IMR-90 (cell line): ENCODE measurements around the gene TUBG2. TPM values are rescaled to one million over a fixed set of nuclear protein-coding genes. Genes with fewer than 3 reads are reported as not detected.

Source experiments
- ATAC-seq: fragments of 200-7000 bp; cut with Tn5 transposase; 2 replicates; pipeline ENCODE4 v1.9.1; 2020; ENCODE audit warnings: low read depth, mild to moderate bottlenecking, moderate library complexity
- BruUV-seq: library from RNA; stranded (reverse); fragments of 400-500 nt; replicated peaks from 2 replicates; lab custom pipeline; 2021; lab: Mats Ljungman, UMichigan
- CTCF ChIA-PET: fragments of 300-600 bp; formaldehyde crosslinking; extraction: SDS; loops from one replicate; lab custom pipeline; 2021; ENCODE audit warnings: antibody characterized with exemption; lab: Yijun Ruan, JAX
- POLR2A ChIA-PET: fragments of 300-600 bp; sonication (Branson Sonifier 250); formaldehyde crosslinking; loops from one replicate; lab custom pipeline; 2022; ENCODE audit warnings: antibody characterized with exemption; ENCODE audit not compliant: unreplicated experiment; lab: Charles Lee
- DNase-seq: peaks from one replicate; pipeline ENCODE4 v3.0.0; 2013
- H2AFZ ChIP-seq: replicated peaks from 2 replicates; pipeline ENCODE3; 2013; ENCODE audit warnings: low read length, mild to moderate bottlenecking; ENCODE audit not compliant: poor library complexity
- H2AK5ac ChIP-seq: 2 replicates; pipeline ENCODE4 v1.6.1; 2013; ENCODE audit warnings: low read depth, low read length, inconsistent platforms
- H2AK9ac ChIP-seq: replicated peaks from 2 replicates; pipeline ENCODE3; 2013; ENCODE audit warnings: mild to moderate bottlenecking, low read depth, low read length, moderate library complexity; ENCODE audit not compliant: poor library complexity
- H2BK120ac ChIP-seq: 2 replicates; pipeline ENCODE4 v1.6.1; 2013; ENCODE audit warnings: low read depth, low read length, inconsistent platforms
- H2BK15ac ChIP-seq: 3 replicates; pipeline ENCODE4 v1.6.1; 2013; ENCODE audit warnings: low read depth, low read length, inconsistent platforms
- H2BK20ac ChIP-seq: 2 replicates; pipeline ENCODE4 v1.6.1; 2013; ENCODE audit warnings: low read depth, mild to moderate bottlenecking, inconsistent platforms, low read length, moderate library complexity
- H2BK5ac ChIP-seq: 2 replicates; pipeline ENCODE4 v1.6.1; 2013; ENCODE audit warnings: mild to moderate bottlenecking, low read depth, low read length, inconsistent platforms; ENCODE audit not compliant: poor library complexity, severe bottlenecking
- H3K14ac ChIP-seq: replicated peaks from 2 replicates; pipeline ENCODE4 v1.6.1; 2013; ENCODE audit warnings: low read depth, low read length, inconsistent platforms
- H3K18ac ChIP-seq: 2 replicates; pipeline ENCODE4 v1.6.1; 2013; ENCODE audit warnings: low read depth, low read length, control low read depth
- H3K23ac ChIP-seq: 2 replicates; pipeline ENCODE4 v1.6.1; 2013; ENCODE audit warnings: low read depth, low read length, inconsistent platforms
- H3K27ac ChIP-seq: 2 replicates; pipeline ENCODE4 v1.5.1; 2013; ENCODE audit warnings: mild to moderate bottlenecking, control low read depth, low read length; ENCODE audit not compliant: insufficient read depth
- H3K27me3 ChIP-seq: 2 replicates; pipeline ENCODE4 v1.6.1; 2013; ENCODE audit warnings: low read length; ENCODE audit not compliant: control insufficient read depth, insufficient read depth
- H3K36me3 ChIP-seq: 2 replicates; pipeline ENCODE4 v1.6.1; 2013; ENCODE audit warnings: low read length, mixed read lengths; ENCODE audit not compliant: control insufficient read depth, insufficient read depth
- H3K4ac ChIP-seq: 2 replicates; pipeline ENCODE4 v1.6.1; 2013; ENCODE audit warnings: low read depth, low read length, inconsistent platforms
- H3K4me1 ChIP-seq: 2 replicates; pipeline ENCODE4 v1.6.1; 2013; ENCODE audit warnings: low read length, mixed read lengths; ENCODE audit not compliant: control insufficient read depth, insufficient read depth
- H3K4me2 ChIP-seq: 2 replicates; pipeline ENCODE4 v1.6.1; 2013; ENCODE audit warnings: low read depth, mild to moderate bottlenecking, control low read depth, low read length, moderate library complexity
- H3K4me3 ChIP-seq: 2 replicates; pipeline ENCODE4 v1.5.1; 2013; ENCODE audit warnings: low read depth, mild to moderate bottlenecking, control low read depth, low read length, moderate library complexity; ENCODE audit not compliant: insufficient read depth
- H3K56ac ChIP-seq: 2 replicates; pipeline ENCODE4 v1.6.1; 2013; ENCODE audit warnings: low read length, inconsistent platforms; ENCODE audit not compliant: insufficient read depth; ENCODE audit errors: extremely low read depth
- H3K79me1 ChIP-seq, 2 experiments: 2 replicates each; pipeline ENCODE4 v1.6.1; 2013; ENCODE audit warnings: low read length in 2 of 2, inconsistent platforms in 1 of 2, low read depth in 1 of 2
- H3K9ac ChIP-seq: 2 replicates; pipeline ENCODE4 v1.6.1; 2013; ENCODE audit warnings: low read depth, low read length, control low read depth
- H3K9me1 ChIP-seq: 2 replicates; pipeline ENCODE4 v1.6.1; 2013; ENCODE audit warnings: low read length, inconsistent platforms; ENCODE audit not compliant: insufficient read depth
- H3K9me3 ChIP-seq: 2 replicates; pipeline ENCODE4 v1.6.1; 2013; ENCODE audit warnings: low read length; ENCODE audit not compliant: control insufficient read depth, insufficient read depth
- H4K20me1 ChIP-seq: 2 replicates; pipeline ENCODE4 v1.6.1; 2013; ENCODE audit warnings: low read length, inconsistent platforms; ENCODE audit not compliant: insufficient read depth
- H4K5ac ChIP-seq: 2 replicates; pipeline ENCODE4 v1.6.1; 2013; ENCODE audit warnings: mild to moderate bottlenecking, low read depth, low read length, control low read depth
- H4K8ac ChIP-seq, 2 experiments: 2 replicates each; pipeline ENCODE4 v1.6.1; 2013; ENCODE audit warnings: low read depth in 2 of 2, low read length in 2 of 2, control low read depth in 1 of 2, inconsistent platforms in 1 of 2
- H4K91ac ChIP-seq: 2 replicates; pipeline ENCODE4 v1.6.1; 2013; ENCODE audit warnings: low read depth, low read length, inconsistent platforms; ENCODE audit not compliant: insufficient read depth
- BHLHE40 ChIP-seq: fragments of 150-350 bp; IDR thresholded peaks from 2 replicates; pipeline ENCODE4 v1.6.1; 2016; ENCODE audit warnings: mild to moderate bottlenecking, low read depth, low read length
- CEBPB ChIP-seq: IDR thresholded peaks from 2 replicates; pipeline ENCODE4 v1.6.1; 2012; ENCODE audit warnings: low read depth, low read length, improper control_type of control experiment
- CHD1 ChIP-seq: IDR thresholded peaks from 2 replicates; pipeline ENCODE4 v1.6.1; 2012; ENCODE audit warnings: low read depth, low read length, improper control_type of control experiment
- FOS ChIP-seq: fragments of 150-350 bp; IDR thresholded peaks from 2 replicates; pipeline ENCODE4 v1.6.1; 2016; ENCODE audit warnings: low read depth, low read length
- MAFK ChIP-seq: IDR thresholded peaks from 2 replicates; pipeline ENCODE4 v1.6.1; 2012; ENCODE audit warnings: low read depth, low read length, improper control_type of control experiment
- MAZ ChIP-seq: IDR thresholded peaks from 2 replicates; pipeline ENCODE4 v1.6.1; 2012; ENCODE audit warnings: low read depth, mild to moderate bottlenecking, low read length, improper control_type of control experiment, moderate library complexity, borderline replicate concordance
- MXI1 ChIP-seq: IDR thresholded peaks from 2 replicates; pipeline ENCODE4 v1.6.1; 2012; ENCODE audit warnings: low read depth, mild to moderate bottlenecking, low read length, moderate library complexity, borderline replicate concordance
- NFE2L2 ChIP-seq: fragments of 150-350 bp; IDR thresholded peaks from 2 replicates; pipeline ENCODE4 v1.6.1; 2016; ENCODE audit warnings: low read depth, mild to moderate bottlenecking, low read length
- POLR2A ChIP-seq: IDR thresholded peaks from 2 replicates; pipeline ENCODE4 v1.6.1; 2012; ENCODE audit warnings: mild to moderate bottlenecking, low read depth, low read length
- RAD21 ChIP-seq: IDR thresholded peaks from 2 replicates; pipeline ENCODE4 v1.6.1; 2012; ENCODE audit warnings: low read length, improper control_type of control experiment
- RCOR1 ChIP-seq: IDR thresholded peaks from 2 replicates; pipeline ENCODE4 v1.6.1; 2012; ENCODE audit warnings: mild to moderate bottlenecking, low read length, improper control_type of control experiment; ENCODE audit not compliant: insufficient replicate concordance
- RFX5 ChIP-seq: IDR thresholded peaks from 2 replicates; pipeline ENCODE4 v1.8.0; 2012; ENCODE audit warnings: low read depth, mild to moderate bottlenecking, low read length, moderate library complexity
- SMC3 ChIP-seq: fragments of 150-350 bp; IDR thresholded peaks from 2 replicates; pipeline ENCODE4 v1.6.1; 2016; ENCODE audit warnings: low read depth, mild to moderate bottlenecking, antibody characterized with exemption, low read length, moderate library complexity
- USF2 ChIP-seq: fragments of 150-350 bp; IDR thresholded peaks from 2 replicates; pipeline ENCODE4 v1.6.1; 2017; ENCODE audit warnings: mild to moderate bottlenecking, antibody characterized with exemption, low read length, low read depth
- WGBS, 2 experiments: methylation state at CpG; one replicate each; pipeline versions ENCODE4 v1.1.5 to v1.1.7; 2013; ENCODE audit warnings: missing lambda C conversion rate in 2 of 2; ENCODE audit not compliant: insufficient read length in 1 of 2; ENCODE audit errors: extremely low coverage in 2 of 2; 5-methylcytosine and 5-hydroxymethylcytosine counted together
- dilution Hi-C: fragments of 300-500 bp; cut with HindIII; formaldehyde crosslinking; loops from one replicate; pipeline ENCODE4 v1.14.3; 2018; ENCODE audit warnings: low sequenced_read_pairs; ENCODE audit not compliant: unreplicated experiment
- in situ Hi-C: fragments of 300-500 bp; cut with MboI; formaldehyde crosslinking; loops from 3 replicates; pipeline ENCODE4 v1.14.3; 2019; ENCODE audit warnings: low sequenced_read_pairs, inconsistent platforms, mixed read lengths
- intact Hi-C: fragments of 100-400 bp; cut with micrococcal nuclease; formaldehyde crosslinking; loops from 2 replicates; pipeline ENCODE4 v1.10.0; 2022
- polyA plus RNA-seq, 3 experiments: library from polyadenylated mRNA; depleted of rRNA; stranded (reverse); fragments of >200 nt; gene quantifications; 2 replicates each; pipeline ENCODE4 v1.2.3, GENCODE V29; 2012; ENCODE audit warnings: low replicate concordance in 1 of 3
- total RNA-seq: library from RNA; depleted of rRNA; stranded (reverse); fragments of >200 nt; gene quantifications from 2 replicates; pipeline ENCODE4 v1.2.3, GENCODE V29; 2012

The TUBG2 gene
- total and polyA plus RNA-seq, 2 of the 4 experiments (the other 2 are of a cell fraction): 3.6 to 24.6 TPM

- no peak overlapping the region for H2AK5ac ChIP-seq
- H2BK15ac ChIP-seq: no peak overlapping the region
- H2BK5ac ChIP-seq: no peak overlapping the region
- no peak overlapping the region for H3K9ac ChIP-seq
- no peak overlapping the region for H3K4me3 ChIP-seq
- H2AFZ ChIP-seq: no peak overlapping the region
- H3K4ac ChIP-seq: no peak overlapping the region
- no peak overlapping the region for H4K8ac ChIP-seq
- no peak for TF ChIP-seq USF2
- TF ChIP-seq RAD21: no peak
- TF ChIP-seq SMC3: no peak
- TF ChIP-seq CHD1: no peak
- TF ChIP-seq MXI1: no peak
- no peak for TF ChIP-seq RCOR1
- no peak for TF ChIP-seq RFX5
- no peak for TF ChIP-seq MAFK
- TF ChIP-seq POLR2A: no peak
- TF ChIP-seq BHLHE40: no peak
- TF ChIP-seq CEBPB: no peak
- no peak for TF ChIP-seq NFE2L2
- no peak for TF ChIP-seq MAZ
- no peak for TF ChIP-seq FOS
- H3K4me2 ChIP-seq: no peak overlapping the region
- peaks cover 5% of the 10 kb centered on the region; the same call in 1 of the 2 replicates for H3K9me1 ChIP-seq
- no peak overlapping the region for H4K5ac ChIP-seq
- no peak overlapping the region for H3K56ac ChIP-seq
- no peak overlapping the region for H4K91ac ChIP-seq
- WGBS, 2 experiments: no CpG with 5 or more reads among the region's 3 CpGs
- no peak overlapping the region for H2BK120ac ChIP-seq
- ChIA-PET CTCF (no interaction called here), POLR2A (no interaction called here)
- H3K27ac ChIP-seq: no peak overlapping the region
- no peaks in the 10 kb centered on the region for H3K27me3 ChIP-seq
- H3K14ac ChIP-seq: no peak overlapping the region
- in situ Hi-C loops (loop anchor here (25.0 kb wide), 1 partner anchor 618 kb away; no protein-coding TSS in a partner anchor), dilution Hi-C loops (no loop called here), intact Hi-C loops (no loop called here)
- DNase-seq: no peak
- no peaks in the 10 kb centered on the region for H3K9me3 ChIP-seq
- no peaks in the 10 kb centered on the region; the same call in 1 of the 2 replicates for H4K20me1 ChIP-seq
- BruUV-seq: no TSS peak
- no peak overlapping the region for H2BK20ac ChIP-seq
- H3K23ac ChIP-seq: no peak overlapping the region
- H2AK9ac ChIP-seq: no peak overlapping the region
- peaks cover 52% of the 10 kb centered on the region for H3K36me3 ChIP-seq
- H3K18ac ChIP-seq: no peak overlapping the region
- ATAC-seq: no peak
- no peaks in the 10 kb centered on the region for H3K79me1 ChIP-seq
- H3K4me1 ChIP-seq: peaks cover 3% of the 10 kb centered on the region; the same call in 1 of the 2 replicates
Measured at GRCh38 chr17:42694524-42694923, 35.4 kb downstream of the TUBG2 start.
